Sigmoid colon (tissue), 4 donors: Measurements from ENCODE around the gene CCDC78.

Source experiments
- CTCF ChIP-seq, 4 experiments: fragments of 450-650 bp in 3 of 4; fragments of 200-600 bp in 1 of 4; IDR thresholded peaks; one replicate each; pipeline ENCODE4 v1.5.1; 2016 to 2019; ENCODE audit warnings: antibody characterized with exemption in 4 of 4, mild to moderate bottlenecking in 3 of 4, moderate library complexity in 2 of 4
- EP300 ChIP-seq, 4 donors: sonication (generic); formaldehyde crosslinking; IDR thresholded peaks; one replicate each; pipeline ENCODE4 v1.6.1; 2017; ENCODE audit warnings: antibody characterized with exemption in 4 of 4

- no peak for TF ChIP-seq CTCF (IDR thresholded peaks at IDR 0.05)
- no peak for TF ChIP-seq EP300 (IDR thresholded peaks at IDR 0.05)
Measured at GRCh38 chr16:717450-718245, 8.6 kb downstream of the CCDC78 start.
